ENCODE results near the gene CYTH1.

CYTH1 gene

GRCh38 chr17:78734793-78735641 lies 47.1 kb downstream of the CYTH1 start:
- no peak for DNase-seq

GRCh38 chr17:78732354-78732753 lies 49.7 kb downstream of the CYTH1 start:
- no peak for DNase-seq

DNA sequence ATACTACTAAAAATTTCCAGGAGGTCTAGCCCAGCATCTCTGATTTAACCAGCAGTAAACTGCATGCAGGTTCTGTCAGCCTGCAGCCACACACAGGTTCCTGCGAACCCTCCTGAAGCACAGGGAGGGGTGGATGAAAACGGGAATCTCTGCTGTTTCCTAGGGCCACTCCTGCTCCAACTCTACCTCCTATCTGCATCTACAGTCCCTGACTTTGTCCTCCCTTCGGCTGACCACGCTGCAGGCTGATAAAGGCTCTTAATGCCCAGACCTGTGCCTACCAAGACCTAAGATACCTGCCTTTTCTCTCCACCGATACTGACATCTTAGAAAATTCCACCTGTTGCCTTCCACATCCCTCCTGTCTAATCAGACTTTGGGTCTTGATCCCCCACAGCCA lies 50.2 kb downstream of the CYTH1 start:
- DNase-seq = no peak

- no peak for DNase-seq
Measured at GRCh38 chr17:78729641-78730040, 52.4 kb downstream of the CYTH1 start.

- no peak for DNase-seq
Measured at GRCh38 chr17:78728495-78728894, 53.6 kb downstream of the CYTH1 start.

DNA sequence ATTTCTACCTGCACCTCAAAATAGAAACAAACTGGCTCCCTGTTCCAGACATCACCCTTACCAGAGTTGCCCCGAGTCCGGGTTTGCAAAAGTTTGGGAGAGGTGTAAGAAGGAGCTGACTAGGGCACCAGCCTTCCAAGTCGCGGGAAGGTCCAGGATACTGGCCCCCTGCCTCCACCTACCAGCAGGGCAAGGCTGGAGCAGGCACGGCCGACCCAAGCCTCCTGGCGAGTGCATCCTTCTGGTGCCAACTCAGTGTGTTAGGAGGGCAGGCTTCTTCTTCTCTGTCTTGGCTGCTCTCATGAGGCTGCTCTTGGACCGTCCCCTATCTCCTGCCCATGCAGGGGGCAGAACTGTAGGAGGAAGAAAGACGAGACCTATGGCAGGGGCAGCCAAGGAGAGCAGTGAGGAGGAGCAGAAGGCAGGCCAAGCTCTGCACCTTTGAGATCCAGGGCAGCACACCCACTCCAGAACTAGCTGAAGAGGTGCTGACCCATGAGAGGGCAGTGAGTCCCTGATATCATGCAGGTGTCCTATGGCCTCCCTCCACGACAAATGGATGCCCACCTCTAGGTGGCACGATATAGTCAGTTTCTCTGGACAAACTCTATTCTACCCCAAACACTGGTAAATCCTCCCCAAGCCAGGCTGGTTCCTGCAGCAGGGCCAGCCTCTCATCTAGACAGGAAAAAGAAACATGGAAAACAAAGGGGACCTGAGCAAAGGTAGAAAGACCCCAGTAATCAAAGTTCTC lies 54.4 kb downstream of the CYTH1 start:
- DNase-seq = no peak

DNA sequence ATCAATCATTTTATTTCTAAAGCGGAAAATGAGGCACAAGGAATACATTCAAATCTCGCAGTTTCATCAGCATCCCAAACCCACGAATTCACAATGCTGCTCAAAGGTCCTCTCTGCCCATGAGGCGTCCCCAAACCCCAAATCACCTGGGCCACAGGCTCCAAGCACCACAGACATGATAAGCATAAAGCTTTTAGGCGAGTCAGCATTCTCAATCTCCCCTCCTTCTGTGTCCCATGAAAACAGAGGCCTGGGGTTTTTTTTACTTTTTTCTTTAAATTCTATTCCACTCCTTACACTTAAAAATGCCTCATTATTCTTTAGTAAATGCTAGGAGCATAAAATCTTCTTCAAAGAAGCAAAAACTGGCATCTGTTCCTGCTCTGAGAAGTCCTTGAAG lies 55.0 kb downstream of the CYTH1 start:
- DNase-seq = no peak

DNA sequence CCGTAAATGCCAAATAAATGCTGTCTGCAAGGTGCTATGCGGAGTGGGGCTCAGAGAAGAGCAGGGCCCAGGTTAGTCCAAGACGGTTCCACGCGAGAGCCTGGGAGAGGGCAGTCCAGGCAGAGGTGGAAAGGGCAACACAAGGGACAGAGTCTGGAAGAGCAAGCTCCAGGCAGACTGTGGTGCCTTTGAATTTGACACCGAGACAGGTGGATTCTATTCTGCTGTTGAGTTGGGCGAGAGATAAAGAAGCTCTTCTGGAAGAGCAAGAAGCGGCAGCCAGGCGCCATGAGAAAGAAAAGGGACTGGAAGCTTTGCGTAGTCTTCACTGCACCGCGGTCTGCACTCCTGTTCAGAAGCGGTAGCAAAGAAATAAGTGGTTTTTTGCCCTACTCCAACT lies 55.6 kb downstream of the CYTH1 start:
- DNase-seq = no peak

DNA sequence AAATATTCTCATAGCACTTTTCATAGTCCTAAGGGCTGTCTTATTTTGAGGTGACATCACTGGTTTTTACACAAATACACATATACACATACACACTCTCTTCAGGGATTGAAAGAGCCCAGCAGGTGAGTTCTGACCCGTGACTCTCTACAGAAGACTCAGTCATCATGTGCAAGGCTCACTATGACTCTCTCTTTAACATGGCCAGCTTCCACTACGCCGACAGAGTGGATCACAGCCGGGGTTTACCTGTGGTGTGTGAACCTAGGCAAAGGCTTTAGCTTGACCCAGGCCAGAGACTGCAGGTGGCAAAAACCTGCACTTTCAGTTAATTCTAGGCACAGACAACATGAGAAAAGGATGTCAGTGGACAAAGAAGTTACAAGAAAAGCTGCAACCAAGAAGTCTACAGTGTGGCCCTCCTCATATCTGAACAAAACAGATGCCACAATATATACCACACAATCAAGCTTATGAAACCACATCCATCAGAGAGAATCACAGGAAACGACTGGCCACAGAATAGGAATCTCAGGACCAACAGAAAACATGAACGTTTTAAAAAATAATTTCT lies 56.5 kb downstream of the CYTH1 start:
- DNase-seq = no peak

- DNase-seq = no peak
Measured at GRCh38 chr17:78724999-78725398, 57.1 kb downstream of the CYTH1 start.

DNA sequence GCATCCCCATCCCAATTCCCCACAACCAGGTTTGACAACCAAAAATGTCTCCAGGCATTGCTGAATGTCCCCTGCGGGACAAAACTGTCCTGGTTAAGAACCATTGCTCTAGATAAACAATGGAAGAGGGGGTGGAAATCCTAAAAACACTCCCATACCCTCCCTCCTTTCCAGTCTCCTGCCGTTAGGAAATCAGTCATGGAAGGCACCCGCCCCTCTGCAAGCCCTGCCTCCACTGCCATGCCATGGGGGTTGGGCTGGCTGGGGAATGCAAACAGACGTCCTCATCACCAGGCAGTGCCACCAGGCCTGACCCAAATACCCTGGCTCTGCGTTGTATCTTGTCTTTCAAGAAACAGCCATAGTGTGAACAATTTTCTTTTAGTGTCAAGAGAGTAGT lies 57.5 kb downstream of the CYTH1 start:
- DNase-seq = no peak

GRCh38 chr17:78723957-78724356 lies 58.1 kb downstream of the CYTH1 start:
- DNase-seq = no peak

- DNase-seq = peak; percentile 61
Measured at GRCh38 chr17:78723001-78723796, 58.9 kb downstream of the CYTH1 start.

DNA sequence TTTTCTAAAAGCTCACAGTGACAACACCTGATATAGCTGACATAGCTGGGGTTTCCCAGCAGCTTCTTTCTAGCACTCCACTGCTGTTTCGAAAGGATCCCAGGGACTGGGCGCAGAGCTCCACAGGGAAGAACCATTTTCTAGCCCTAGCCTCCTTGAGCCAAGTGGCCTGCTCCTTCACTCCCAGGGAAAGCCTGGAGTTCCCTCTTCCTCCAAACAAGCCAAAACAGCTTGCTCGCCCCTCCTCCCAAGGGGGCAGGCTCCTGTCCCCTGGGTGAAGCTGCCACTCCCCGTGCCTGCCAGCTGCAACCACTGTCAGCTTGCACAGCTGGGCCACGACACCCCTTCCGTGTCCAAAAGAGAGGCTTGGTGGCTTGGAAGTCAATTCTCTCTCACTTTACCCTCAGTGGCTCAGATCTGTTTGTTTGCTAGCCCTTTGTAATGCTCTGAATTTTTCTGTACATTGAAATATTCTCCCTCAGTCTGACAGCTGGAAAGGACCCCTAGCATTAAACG lies 59.8 kb downstream of the CYTH1 start:
- no peak for DNase-seq

DNA sequence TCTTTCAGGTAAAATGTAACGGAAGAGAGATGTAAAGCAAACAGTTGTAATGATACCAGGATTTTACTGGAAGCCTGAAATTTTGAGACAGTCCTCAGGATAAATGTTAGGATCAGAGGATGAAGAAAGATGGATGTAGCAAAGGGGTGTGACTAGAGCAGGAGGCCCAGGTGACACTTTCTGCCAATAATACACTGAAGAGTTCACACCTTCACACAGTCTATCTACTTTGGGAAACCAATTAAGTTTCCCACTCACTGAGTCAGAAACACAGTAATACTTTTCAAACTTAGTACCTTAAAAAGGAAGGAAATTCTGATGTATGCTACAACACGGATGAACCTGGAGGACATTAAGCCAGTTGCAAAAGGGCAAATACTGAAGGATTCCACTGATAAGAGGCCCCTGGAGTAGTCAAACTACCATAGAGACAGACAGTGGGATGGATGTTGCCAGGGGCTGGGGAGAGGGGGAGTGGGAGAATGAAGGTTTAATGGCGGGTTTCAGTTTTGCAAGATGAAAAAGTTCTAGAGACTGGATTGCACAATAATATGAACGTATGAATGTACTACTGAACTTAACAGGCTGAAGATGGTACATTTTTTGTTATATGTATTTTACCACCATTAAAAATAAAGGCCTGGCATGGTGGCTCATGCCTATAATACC lies 62.3 kb downstream of the CYTH1 start:
- DNase-seq = no peak

- DNase-seq = no peak
Measured at GRCh38 chr17:78718575-78719208, 63.4 kb downstream of the CYTH1 start.

- DNase-seq = peak; percentile 30
Measured at GRCh38 chr17:78717431-78717980, 64.6 kb downstream of the CYTH1 start.

- DNase-seq = peak; percentile 23
Measured at GRCh38 chr17:78716814-78717393, 65.2 kb downstream of the CYTH1 start.

GRCh38 chr17:78716292-78716691 lies 65.8 kb downstream of the CYTH1 start:
- DNase-seq = no peak

DNA sequence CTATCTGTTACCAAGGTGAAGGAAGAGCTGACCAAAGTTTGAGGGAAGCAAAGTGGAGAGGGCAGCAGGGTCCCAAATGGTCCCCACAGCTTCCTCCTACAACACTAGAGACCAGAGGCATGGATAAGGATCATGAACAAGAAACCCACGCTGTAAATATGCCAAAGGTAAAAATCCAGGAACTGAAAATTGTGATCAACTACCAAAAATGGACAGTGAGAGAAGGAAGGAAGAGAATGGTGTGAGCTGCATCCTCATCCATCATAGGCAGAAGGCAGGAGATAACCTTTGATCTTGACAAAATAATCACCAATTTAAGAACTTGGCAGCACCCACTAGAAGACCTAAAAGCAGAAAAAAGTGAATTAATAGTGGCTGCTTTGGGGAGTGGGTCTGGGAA lies 66.2 kb downstream of the CYTH1 start:
- no peak for DNase-seq
